ENCODE results near the gene OR1Q1.
"Not testable (repeated sequence)": the region's sequence is repeated elsewhere in the genome, so short reads cannot be mapped to it uniquely, and the experiment has no call there.

The OR1Q1 gene, protein sequence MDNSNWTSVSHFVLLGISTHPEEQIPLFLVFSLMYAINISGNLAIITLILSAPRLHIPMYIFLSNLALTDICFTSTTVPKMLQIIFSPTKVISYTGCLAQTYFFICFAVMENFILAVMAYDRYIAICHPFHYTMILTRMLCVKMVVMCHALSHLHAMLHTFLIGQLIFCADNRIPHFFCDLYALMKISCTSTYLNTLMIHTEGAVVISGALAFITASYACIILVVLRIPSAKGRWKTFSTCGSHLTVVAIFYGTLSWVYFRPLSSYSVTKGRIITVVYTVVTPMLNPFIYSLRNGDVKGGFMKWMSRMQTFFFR

GRCh38 chr9:122614362-122614761 lies at the start of gene OR1Q1:
Gene OR1Q1, plus strand, starts transcription at chr9:122614738. Its CDS starts 0 bp downstream, at chr9:122614738.
- no peak for DNase-seq

- no peak for DNase-seq
These were observed 46.6 kb upstream of the OR1Q1 start for GRCh38 chr9:122567901-122568300.

DNA sequence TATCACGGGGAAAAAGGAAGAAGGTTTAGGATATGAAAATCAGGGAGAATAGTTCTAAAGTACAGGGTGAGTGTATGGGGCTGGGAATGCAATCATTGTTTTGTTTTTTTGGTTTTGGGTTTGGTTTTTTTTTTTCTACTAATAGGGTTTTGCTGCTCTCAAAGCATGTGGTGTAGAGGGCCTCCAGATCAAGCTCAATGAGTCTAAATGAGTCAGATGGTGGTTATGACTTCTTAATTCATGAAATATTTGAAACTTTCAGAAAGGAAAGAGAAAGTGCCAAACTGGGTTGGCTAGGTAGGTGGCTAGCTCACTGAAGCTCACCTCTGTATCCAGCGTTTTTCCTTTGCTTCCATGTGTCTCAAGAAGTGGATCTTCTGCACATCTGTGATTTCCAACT lies 42.1 kb upstream of the OR1Q1 start:
- no peak for DNase-seq

- no peak for DNase-seq
These were observed 34.7 kb upstream of the OR1Q1 start for GRCh38 chr9:122579874-122580273.

DNA sequence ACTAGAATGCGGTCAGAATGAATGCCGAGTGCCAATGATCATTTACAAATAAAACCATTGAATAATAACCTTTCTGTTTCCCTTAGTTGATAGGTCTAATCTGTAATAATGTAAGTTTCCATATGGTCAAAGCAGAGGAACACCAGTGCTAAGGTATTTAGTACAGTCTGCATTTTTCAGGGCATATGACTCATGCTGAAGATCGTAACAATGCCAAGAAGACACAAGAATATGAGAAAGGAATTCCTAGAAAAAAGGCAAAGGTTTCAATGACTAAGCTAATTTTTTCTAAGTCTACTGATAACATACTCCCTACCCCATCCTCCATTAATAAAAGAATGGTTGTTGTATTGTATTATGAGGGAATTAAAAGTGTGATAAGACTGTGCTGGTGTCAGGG lies 34.2 kb upstream of the OR1Q1 start:
- no peak for DNase-seq

DNA sequence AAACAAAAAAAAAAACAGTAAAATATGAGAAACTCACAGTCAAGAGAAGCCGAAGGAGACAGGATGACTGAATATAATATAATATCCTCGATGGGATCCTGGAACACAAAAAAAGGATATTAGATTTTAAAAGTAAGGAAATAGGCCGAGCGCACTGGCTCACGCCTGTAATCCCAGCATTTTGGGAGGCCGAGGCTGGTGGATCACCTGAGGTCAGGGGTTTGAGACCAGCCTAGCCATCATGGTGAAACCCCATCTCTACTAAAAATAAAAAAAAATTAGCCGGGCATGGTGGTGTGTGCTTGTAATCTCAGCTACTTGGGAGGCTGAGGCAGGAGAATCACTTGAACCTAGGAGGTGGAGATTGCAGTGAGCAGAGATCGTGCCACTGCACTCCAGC lies 31.3 kb upstream of the OR1Q1 start, which contains the start of gene OR1L8:
Gene OR1L8 (minus strand): TSS at position 101 of the 400 bp plus-strand sequence. CDS start 14,907 bp downstream, outside the sequence.
- DNase-seq: not testable (repeated sequence)

DNA sequence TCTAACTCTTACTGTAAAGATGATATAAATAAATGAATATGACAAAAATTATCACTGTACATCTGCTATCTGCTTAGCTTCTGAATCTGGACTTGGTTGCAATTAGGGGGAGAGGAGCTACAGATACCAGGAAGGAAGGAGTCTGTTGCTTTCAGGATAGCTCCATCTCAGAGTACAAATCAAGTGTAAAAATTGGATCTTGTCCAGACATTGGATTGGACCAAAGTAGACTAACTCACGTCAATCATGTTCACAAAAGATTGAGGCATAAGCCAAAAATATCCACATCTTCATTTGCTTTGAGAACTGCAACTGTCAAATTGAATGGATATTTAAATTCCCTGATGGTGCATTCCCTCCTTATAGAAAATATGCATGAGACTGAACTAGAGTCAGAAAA lies 8.8 kb upstream of the OR1Q1 start:
- DNase-seq: no peak

- DNase-seq: no peak
These were observed 8.0 kb upstream of the OR1Q1 start for GRCh38 chr9:122606587-122606986.

DNA sequence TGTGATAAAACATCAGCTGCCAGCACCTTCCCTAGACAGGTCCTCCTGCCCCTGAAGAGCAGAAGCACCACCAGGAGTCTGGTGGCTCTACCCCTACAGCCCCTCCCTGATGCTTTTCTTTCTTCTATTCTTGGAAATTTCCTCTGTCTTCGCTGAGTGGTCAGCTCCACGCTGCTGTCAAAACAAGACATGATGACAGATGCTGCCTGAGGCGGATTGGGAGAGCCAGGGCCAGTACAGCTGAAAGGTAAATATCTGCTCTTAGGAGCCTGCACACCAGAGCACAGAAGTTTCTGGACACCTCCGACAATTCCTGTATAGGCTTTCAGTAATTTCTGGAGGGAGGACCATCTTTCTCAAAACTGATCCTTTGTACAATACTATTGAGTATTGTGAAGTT lies 4.7 kb upstream of the OR1Q1 start:
- DNase-seq: no peak

- no peak for DNase-seq
These were observed 5.5 kb downstream of the OR1Q1 start for GRCh38 chr9:122619996-122620395.

GRCh38 chr9:122642226-122642625 lies 27.7 kb downstream of the OR1Q1 start:
- no peak for DNase-seq

DNA sequence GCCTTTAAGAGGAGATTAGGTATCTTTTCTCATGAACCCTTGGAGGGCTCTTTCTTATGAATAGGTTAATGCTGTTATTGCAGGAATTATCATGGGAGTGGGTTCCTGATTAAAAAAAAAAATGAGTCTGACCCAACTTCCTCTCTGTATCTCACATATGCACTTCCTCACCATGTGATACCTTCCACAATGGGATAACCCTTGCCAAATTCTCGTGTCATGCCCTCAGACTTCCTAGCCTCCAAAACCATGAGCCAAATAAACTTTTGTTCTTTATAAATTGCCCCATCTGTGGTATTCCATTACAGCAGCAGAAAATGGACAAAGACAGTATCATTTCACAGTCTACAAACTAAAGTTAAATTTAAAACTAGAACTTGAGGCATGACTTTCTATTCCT lies 41.8 kb downstream of the OR1Q1 start:
- DNase-seq: no peak

DNA sequence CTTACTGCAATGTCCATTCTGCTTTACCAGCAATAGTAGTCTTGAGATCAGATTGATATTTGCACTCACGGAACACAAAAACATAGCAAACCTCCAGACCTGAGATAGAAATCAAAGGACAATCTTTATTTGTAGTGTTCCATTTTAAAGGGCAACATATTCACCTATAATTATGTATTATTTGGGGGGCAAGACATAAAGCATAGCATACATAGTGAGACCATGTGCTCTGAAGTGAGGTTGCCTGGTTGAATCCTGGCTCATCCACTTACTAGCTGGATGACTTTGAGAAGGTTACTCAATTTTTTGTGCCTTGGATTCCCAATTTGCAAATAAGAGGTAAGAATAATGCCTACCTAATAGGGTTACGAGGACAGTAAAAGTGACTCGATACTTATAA lies 43.0 kb downstream of the OR1Q1 start, which contains the start of gene OR1B1:
Gene OR1B1 (minus strand): TSS at position 101 of the 400 bp plus-strand sequence.
- no peak for DNase-seq

DNA sequence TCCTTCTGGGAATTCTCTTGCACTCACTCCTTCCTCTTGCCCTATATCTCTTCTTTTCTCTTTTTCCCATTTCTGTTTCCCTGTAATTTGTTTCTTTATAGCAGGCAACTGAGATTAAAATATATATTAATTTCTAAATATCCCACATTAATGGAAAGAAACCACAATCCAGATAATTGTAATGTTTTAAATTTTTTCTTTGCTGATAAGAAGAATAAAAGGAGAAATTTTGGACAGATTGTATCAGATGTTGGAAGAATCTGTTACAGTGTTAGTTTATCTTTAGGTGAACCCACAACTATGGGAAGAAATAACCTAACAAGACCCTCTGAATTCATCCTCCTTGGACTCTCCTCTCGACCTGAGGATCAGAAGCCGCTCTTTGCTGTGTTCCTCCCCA lies 46.9 kb downstream of the OR1Q1 start, which contains the start of gene OR1L1:
Gene OR1L1 (plus strand): TSS at position 301 of the 400 bp plus-strand sequence. CDS start 0 bp downstream, at position 301.
- no peak for DNase-seq

All from T1000 (cell line).